ENCODE results near the gene POMT2.

- no peak for TF ChIP-seq POLR2AphosphoS5 (IDR thresholded peaks at IDR 0.05; ENCODE audit: insufficient read depth, low read depth, low read length)
- no peak for TF ChIP-seq CTCF (IDR thresholded peaks at IDR 0.05; ENCODE audit: extremely low read depth in 1 of 2, insufficient read depth in 1 of 2, low read depth in 1 of 2, low read length in 2 of 2)
- TF ChIP-seq POLR2A (IDR thresholded peaks at IDR 0.05; ENCODE audit: low read depth, low read length) = no peak
- TF ChIP-seq MAX (IDR thresholded peaks at IDR 0.05; ENCODE audit: insufficient read depth, insufficient read length) = no peak
These were observed 72.0 kb downstream of the POMT2 start for GRCh38 chr14:77248666-77249065.
